PC-9 (cell line): ENCODE results near the gene TGIF2. TPM values are rescaled to one million over a fixed set of nuclear protein-coding genes. Genes with fewer than 3 reads are reported as not detected.

Experiments
- BruUV-seq: library from RNA; stranded (reverse); fragments of 400-500 nt; replicated peaks from 2 replicates; lab custom pipeline; 2021; lab: Mats Ljungman, UMichigan
- CTCF ChIA-PET: fragments of 300-600 bp; sonication (Branson Sonifier 250); formaldehyde crosslinking; loops from one replicate; lab custom pipeline; 2022; ENCODE audit warnings: antibody characterized with exemption; lab: Charles Lee
- POLR2A ChIA-PET: fragments of 300-600 bp; sonication (Branson Sonifier 250); formaldehyde crosslinking; loops from one replicate; lab custom pipeline; 2022; ENCODE audit warnings: antibody characterized with exemption; ENCODE audit not compliant: unreplicated experiment; lab: Charles Lee
- DNase-seq, 2 experiments: peaks; one replicate each; pipeline versions ENCODE4 v3.0.0 to v3.0.0-alpha.2; 2015 to 2022; ENCODE audit warnings: mixed read lengths in 1 of 2
- H2AFZ ChIP-seq: fragments of 200-600 bp; sonication (generic); 2 replicates; pipeline ENCODE4 v1.8.1; 2017; ENCODE audit warnings: antibody characterized with exemption
- H3F3A ChIP-seq: fragments of 200-600 bp; sonication (generic); 2 replicates; pipeline ENCODE4 v1.8.1; 2017; ENCODE audit warnings: antibody characterized with exemption, mild to moderate bottlenecking, low read depth; ENCODE audit not compliant: insufficient read depth
- H3K27ac ChIP-seq: fragments of 200-600 bp; sonication (generic); 2 replicates; pipeline ENCODE4 v1.6.1; 2016; ENCODE audit warnings: mixed run types
- H3K27me3 ChIP-seq: fragments of 200-600 bp; sonication (generic); 2 replicates; pipeline ENCODE4 v1.6.1; 2016; ENCODE audit warnings: low read depth, mixed run types; ENCODE audit not compliant: insufficient read depth
- H3K36me3 ChIP-seq: fragments of 200-600 bp; sonication (generic); 2 replicates; pipeline ENCODE4 v1.6.1; 2016; ENCODE audit warnings: low read depth, mixed run types
- H3K4me1 ChIP-seq: fragments of 200-600 bp; sonication (generic); replicated peaks from 2 replicates; pipeline ENCODE4 v1.6.1; 2016; ENCODE audit warnings: mixed run types; ENCODE audit not compliant: insufficient read depth
- H3K4me2 ChIP-seq: fragments of 200-600 bp; sonication (generic); 2 replicates; pipeline ENCODE4 v1.6.1; 2017; ENCODE audit warnings: mixed run types
- H3K4me3 ChIP-seq: fragments of 200-600 bp; sonication (generic); 2 replicates; pipeline ENCODE4 v1.6.1; 2016; ENCODE audit warnings: mixed run types
- H3K79me2 ChIP-seq: fragments of 200-600 bp; sonication (generic); 2 replicates; pipeline ENCODE4 v1.6.1; 2017; ENCODE audit warnings: low read depth, mixed run types
- H3K9me2 ChIP-seq: fragments of 200-600 bp; sonication (generic); 2 replicates; pipeline ENCODE4 v1.8.1; 2017; ENCODE audit warnings: mild to moderate bottlenecking; ENCODE audit not compliant: insufficient read depth
- H3K9me3 ChIP-seq: fragments of 200-600 bp; sonication (generic); 2 replicates; pipeline ENCODE4 v1.8.1; 2016; ENCODE audit warnings: low read depth; ENCODE audit not compliant: insufficient read depth
- H4K20me1 ChIP-seq: fragments of 200-600 bp; sonication (generic); 2 replicates; pipeline ENCODE4 v1.8.1; 2017; ENCODE audit not compliant: insufficient read depth
- EZH2 ChIP-seq: fragments of 200-600 bp; sonication (generic); IDR thresholded peaks from 2 replicates; pipeline ENCODE4 v1.8.0; 2017; ENCODE audit warnings: antibody characterized with exemption, low read depth
- intact Hi-C: fragments of 100-400 bp; cut with micrococcal nuclease; formaldehyde crosslinking; loops from one replicate; pipeline ENCODE4 v1.10.0; 2022; ENCODE audit not compliant: unreplicated experiment
- total RNA-seq: library from RNA; stranded (reverse); gene quantifications from 2 replicates; pipeline ENCODE4 v1.2.3, GENCODE V29; 2021
- TF ChIP-seq, protein P1 (sequence below): fragments of 200-600 bp; sonication (generic); conservative IDR thresholded peaks from 2 replicates; pipeline ENCODE4 v1.6.1; 2017; ENCODE audit warnings: mixed run types, antibody characterized with exemption, mild to moderate bottlenecking, moderate library complexity

TGIF2 gene
- total RNA-seq, 1 experiment from 2014 or later: 18.3 TPM

DNA sequence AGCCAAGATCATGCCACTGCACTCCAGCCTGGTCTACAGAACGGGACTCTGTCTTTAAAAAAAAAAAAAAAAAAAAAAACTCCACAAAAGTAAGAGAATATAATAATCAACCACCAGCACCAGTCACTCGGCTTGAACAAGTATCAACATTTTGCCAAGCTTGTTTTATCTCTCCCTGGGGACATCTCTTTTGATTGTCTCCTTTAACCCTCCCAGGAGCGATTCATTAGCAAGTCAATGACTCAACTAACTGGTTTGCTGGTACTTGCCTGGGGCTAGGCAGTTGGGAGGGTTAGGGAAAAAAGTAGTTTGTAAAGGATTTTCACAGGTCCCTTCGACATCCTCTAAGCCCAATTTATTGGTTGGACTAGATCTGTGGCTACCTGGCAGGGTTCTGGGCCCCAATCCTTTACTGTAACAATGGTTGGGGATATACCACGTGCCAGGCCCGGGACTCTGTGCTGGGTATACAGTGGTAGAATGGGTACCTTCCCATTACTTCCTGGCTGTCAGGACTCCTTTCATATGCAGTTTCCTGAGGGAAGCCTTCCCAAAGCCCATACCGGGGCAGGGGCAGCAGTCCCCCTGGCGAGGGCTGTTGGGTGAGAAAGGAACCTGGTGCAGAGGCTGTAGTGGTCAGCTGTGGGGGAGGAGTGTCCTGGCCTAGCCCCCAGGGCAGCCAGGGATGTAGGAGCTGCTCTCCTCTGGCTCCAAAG lies 12.2 kb downstream of the TGIF2 start:
- no TSS peak for BruUV-seq
- Histone ChIP-seq H3K27ac (0 out of 2 replicates have a peak overlapping the region, but pooled peaks have one; percentile 3), H4K20me1 (no peaks in the 10 kb centered on the region), H3K4me3 (no peak overlapping the region), H3K79me2 (no peaks in the 10 kb centered on the region), H3K36me3 (no peaks in the 10 kb centered on the region), H3K27me3 (no peaks in the 10 kb centered on the region), H3K4me1 (peaks cover 18% of the 10 kb centered on the region), H2AFZ (no peak overlapping the region), H3K4me2 (peak overlapping the region; percentile 52), H3F3A (peaks cover 12% of the 10 kb centered on the region; the same call in 1 of the 2 replicates), H3K9me3 (no peaks in the 10 kb centered on the region), H3K9me2 (no peaks in the 10 kb centered on the region)
- intact Hi-C loops: no loop called here
- peak; percentile 65 to 85 for DNase-seq
- CTCF ChIA-PET: interaction anchor here (0.5 to 0.7 kb wide), 4 partner anchors 12 to 606 kb away, joined by 3 to 9 read pairs (median 5); partner anchors contain the start of genes RAB5IF and TGIF2
- TF ChIP-seq, protein P1, sequence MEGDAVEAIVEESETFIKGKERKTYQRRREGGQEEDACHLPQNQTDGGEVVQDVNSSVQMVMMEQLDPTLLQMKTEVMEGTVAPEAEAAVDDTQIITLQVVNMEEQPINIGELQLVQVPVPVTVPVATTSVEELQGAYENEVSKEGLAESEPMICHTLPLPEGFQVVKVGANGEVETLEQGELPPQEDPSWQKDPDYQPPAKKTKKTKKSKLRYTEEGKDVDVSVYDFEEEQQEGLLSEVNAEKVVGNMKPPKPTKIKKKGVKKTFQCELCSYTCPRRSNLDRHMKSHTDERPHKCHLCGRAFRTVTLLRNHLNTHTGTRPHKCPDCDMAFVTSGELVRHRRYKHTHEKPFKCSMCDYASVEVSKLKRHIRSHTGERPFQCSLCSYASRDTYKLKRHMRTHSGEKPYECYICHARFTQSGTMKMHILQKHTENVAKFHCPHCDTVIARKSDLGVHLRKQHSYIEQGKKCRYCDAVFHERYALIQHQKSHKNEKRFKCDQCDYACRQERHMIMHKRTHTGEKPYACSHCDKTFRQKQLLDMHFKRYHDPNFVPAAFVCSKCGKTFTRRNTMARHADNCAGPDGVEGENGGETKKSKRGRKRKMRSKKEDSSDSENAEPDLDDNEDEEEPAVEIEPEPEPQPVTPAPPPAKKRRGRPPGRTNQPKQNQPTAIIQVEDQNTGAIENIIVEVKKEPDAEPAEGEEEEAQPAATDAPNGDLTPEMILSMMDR: no peak
- TF ChIP-seq EZH2: no peak
- POLR2A ChIA-PET: interaction anchor here (0.6 kb wide), 1 partner anchor 367 kb away, joined by 6 read pairs; no protein-coding TSS in a partner anchor

DNA sequence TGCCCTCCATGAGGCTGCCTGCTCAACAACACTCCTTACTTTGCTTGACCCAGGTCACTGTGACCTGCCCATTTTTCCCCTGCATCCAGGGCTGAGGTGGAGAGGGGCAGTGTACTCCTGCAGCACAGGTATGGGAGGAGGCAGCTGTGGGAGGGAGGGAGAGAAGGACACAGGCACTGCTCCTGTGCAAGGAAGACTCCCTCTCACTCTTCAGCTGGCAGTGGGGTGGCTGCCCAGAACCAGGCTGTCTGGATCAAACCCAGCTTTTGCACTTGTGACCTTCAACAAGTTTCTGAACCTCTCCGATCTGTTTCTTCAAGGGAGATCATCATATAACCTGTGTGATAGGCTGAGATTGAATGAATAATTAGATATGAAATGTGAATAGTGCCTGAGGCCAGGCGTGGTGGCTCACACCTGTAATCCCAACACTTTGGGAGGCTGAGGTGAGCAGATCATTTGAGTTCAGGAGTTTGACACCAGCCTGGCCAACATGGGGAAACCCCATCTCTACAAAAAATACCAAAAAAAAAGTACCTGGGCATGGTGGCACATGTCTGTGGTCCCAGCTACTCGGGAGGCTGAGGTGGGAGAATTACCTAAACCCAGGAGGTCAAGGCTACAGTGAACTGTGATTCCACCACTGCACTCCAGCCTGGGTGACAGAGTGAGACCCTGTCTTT lies 14.1 kb downstream of the TGIF2 start:
- Histone ChIP-seq H3K4me2 (no peak overlapping the region), H3K79me2 (no peaks in the 10 kb centered on the region), H3K9me3 (peaks cover 2% of the 10 kb centered on the region; the same call in 1 of the 2 replicates), H3F3A (peaks cover 17% of the 10 kb centered on the region; the same call in 1 of the 2 replicates), H3K4me3 (no peak overlapping the region), H3K9me2 (no peaks in the 10 kb centered on the region), H3K27ac (no peak overlapping the region), H4K20me1 (no peaks in the 10 kb centered on the region), H3K36me3 (no peaks in the 10 kb centered on the region), H3K4me1 (peaks cover 18% of the 10 kb centered on the region), H3K27me3 (no peaks in the 10 kb centered on the region), H2AFZ (no peak overlapping the region)
- ChIA-PET CTCF (no interaction called here), POLR2A (no interaction called here)
- intact Hi-C loops: no loop called here
- BruUV-seq: no TSS peak
- no peak for DNase-seq
- TF ChIP-seq, protein P1: no peak
- no peak for TF ChIP-seq EZH2

DNA sequence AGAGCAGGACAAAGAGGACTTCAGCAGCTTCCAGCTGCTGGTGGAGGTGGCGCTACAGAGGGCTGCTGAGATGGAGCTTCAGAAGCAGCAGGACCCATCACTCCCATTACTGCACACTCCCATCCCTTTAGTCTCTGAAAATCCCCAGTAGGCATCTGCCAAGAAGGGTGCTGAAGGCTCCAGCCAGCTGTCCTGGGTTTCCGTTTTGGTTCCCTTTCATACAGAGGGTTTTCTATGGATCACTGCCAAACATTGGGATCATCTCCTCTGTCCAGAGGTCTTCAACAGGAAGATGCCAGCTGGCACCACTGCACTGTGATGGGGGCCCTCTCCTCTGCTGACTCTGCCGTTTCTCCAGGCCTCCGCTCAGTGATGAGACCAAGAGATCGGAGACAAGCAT lies 17.9 kb downstream of the TGIF2 start:
- H3K36me3 ChIP-seq: no peaks in the 10 kb centered on the region
- no peak overlapping the region for H2AFZ ChIP-seq
- H3K79me2 ChIP-seq: no peaks in the 10 kb centered on the region
- no peaks in the 10 kb centered on the region for H3K9me2 ChIP-seq
- ChIA-PET POLR2A (no interaction called here), CTCF (interaction anchor here (0.6 to 0.8 kb wide), 3 partner anchors 85 to 1846 kb away, joined by 5 to 10 read pairs (median 6); no protein-coding TSS in a partner anchor)
- no peak overlapping the region for H3K27ac ChIP-seq
- no peak overlapping the region for H3K4me2 ChIP-seq
- H3K4me1 ChIP-seq: no peaks in the 10 kb centered on the region; the same call in 1 of the 2 replicates
- BruUV-seq: no TSS peak
- H3K27me3 ChIP-seq: no peaks in the 10 kb centered on the region
- intact Hi-C loops: no loop called here
- peaks cover 8% of the 10 kb centered on the region; the same call in 1 of the 2 replicates for H3K9me3 ChIP-seq
- no peak for DNase-seq
- H4K20me1 ChIP-seq: no peaks in the 10 kb centered on the region
- TF ChIP-seq EZH2: no peak
- TF ChIP-seq, protein P1: no peak
- no peak overlapping the region for H3K4me3 ChIP-seq
- peaks cover 8% of the 10 kb centered on the region; the same call in 1 of the 2 replicates for H3F3A ChIP-seq
